ENCODE data around the gene PCDHGA6.
"Not testable (repeated sequence)": the region's sequence is repeated elsewhere in the genome, so short reads cannot be mapped to it uniquely, and the experiment has no call there.

GRCh38 chr5:141417494-141418172 is 43.9 kb downstream of the PCDHGA6 start, which contains the start of gene PCDHGB7:
- not testable (repeated sequence) for TF ChIP-seq GATA3, GATA2 (IDR thresholded peaks at IDR 0.05; ENCODE audit: low read depth, low read length)
